ENCODE data around the gene USP21. TPM values are rescaled to one million over a fixed set of nuclear protein-coding genes. Genes with fewer than 3 reads are reported as not detected.

Gene USP21
- total and polyA plus RNA-seq, 2 of the 13 experiments (the other 11 are each of a cell fraction or from before 2014, with no cell fraction given): 10.1 to 33.1 TPM

DNA sequence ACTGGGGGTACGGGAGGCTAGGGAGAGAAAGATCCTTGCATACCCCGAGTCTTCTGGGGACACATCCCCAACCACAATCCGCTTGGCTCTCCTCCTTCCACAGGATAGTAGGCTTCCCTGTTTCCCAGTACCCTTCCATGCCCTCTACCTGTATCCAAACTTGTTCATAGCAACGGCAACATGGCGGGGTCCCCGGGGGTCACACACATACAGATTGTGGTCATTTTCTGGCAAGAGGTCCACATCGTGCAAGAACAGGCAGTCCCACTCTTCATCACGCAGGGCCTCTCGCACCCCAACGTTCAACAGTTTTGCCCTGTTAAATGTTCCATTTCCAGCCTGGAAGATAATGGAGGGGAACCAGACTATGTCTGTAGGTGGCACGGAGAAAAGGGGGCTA, 14.4 kb downstream of the USP21 start:
- Histone ChIP-seq H3K9me3 (ENCODE audit: low read length) (no peaks in the 10 kb centered on the region), H3K4me3 (replicated peaks in 1 of 3; ENCODE audit: insufficient read depth in 1 of 3, low read depth in 2 of 3, low read length in 3 of 3) (no peak overlapping the region), H3K79me2 (ENCODE audit: insufficient read depth, low read length) (peaks cover 10% of the 10 kb centered on the region), H3K36me3 (replicated peaks in 1 of 2; ENCODE audit: control insufficient read depth in 1 of 2, insufficient read depth in 2 of 2, low read length in 2 of 2) (peaks cover 11 to 43% of the 10 kb centered on the region in 2 experiments), H3K9ac (ENCODE audit: insufficient read depth, low read depth, low read length) (no peak overlapping the region), H3K27me3 (ENCODE audit: control insufficient read depth in 1 of 2, insufficient read depth in 2 of 2, low read length in 2 of 2) (no peaks in the 10 kb centered on the region; a peak in 1 of 5 replicates), H4K20me1 (ENCODE audit: insufficient read depth, low read length) (no peaks in the 10 kb centered on the region), H3K27ac (ENCODE audit: extremely low read length, insufficient read depth, low read length) (no peak overlapping the region), H3K4me1 (ENCODE audit: insufficient read depth, low read length) (peaks cover 19% of the 10 kb centered on the region), H3K4me2 (ENCODE audit: low read depth, low read length) (no peak overlapping the region), H2AFZ (ENCODE audit: low read length) (no peak overlapping the region)
- BruUV-seq (replicated peaks): no TSS peak
- CTCF ChIA-PET (ENCODE audit: low intra/inter-chr PET ratio, low total read pairs): no interaction called here
- TF ChIP-seq CCDC6 (CRISPR knock-in tag; IDR thresholded peaks at IDR 0.05) (no peak), ETV6 (CRISPR knock-in tag; conservative IDR thresholded peaks at IDR 0.05) (no peak), MXI1 (IDR thresholded peaks at IDR 0.05; ENCODE audit: borderline replicate concordance, low read depth, low read length) (no peak), ZNF460 (CRISPR knock-in tag; IDR thresholded peaks at IDR 0.05; ENCODE audit: borderline replicate concordance) (no peak), STAG1 (CRISPR knock-in tag; IDR thresholded peaks at IDR 0.05) (no peak)
- TF ChIP-seq, protein P1, sequence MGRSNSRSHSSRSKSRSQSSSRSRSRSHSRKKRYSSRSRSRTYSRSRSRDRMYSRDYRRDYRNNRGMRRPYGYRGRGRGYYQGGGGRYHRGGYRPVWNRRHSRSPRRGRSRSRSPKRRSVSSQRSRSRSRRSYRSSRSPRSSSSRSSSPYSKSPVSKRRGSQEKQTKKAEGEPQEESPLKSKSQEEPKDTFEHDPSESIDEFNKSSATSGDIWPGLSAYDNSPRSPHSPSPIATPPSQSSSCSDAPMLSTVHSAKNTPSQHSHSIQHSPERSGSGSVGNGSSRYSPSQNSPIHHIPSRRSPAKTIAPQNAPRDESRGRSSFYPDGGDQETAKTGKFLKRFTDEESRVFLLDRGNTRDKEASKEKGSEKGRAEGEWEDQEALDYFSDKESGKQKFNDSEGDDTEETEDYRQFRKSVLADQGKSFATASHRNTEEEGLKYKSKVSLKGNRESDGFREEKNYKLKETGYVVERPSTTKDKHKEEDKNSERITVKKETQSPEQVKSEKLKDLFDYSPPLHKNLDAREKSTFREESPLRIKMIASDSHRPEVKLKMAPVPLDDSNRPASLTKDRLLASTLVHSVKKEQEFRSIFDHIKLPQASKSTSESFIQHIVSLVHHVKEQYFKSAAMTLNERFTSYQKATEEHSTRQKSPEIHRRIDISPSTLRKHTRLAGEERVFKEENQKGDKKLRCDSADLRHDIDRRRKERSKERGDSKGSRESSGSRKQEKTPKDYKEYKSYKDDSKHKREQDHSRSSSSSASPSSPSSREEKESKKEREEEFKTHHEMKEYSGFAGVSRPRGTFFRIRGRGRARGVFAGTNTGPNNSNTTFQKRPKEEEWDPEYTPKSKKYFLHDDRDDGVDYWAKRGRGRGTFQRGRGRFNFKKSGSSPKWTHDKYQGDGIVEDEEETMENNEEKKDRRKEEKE (IDR thresholded peaks at IDR 0.05): no peak
- POLR2A ChIA-PET: no interaction called here
- no peak for ATAC-seq
- 97% methylated on average over 11 of the region's 11 CpGs for WGBS (ENCODE audit: low lambda C conversion rate)
- in situ Hi-C loops (cut with HindIII; ENCODE audit: extremely low pct_ligation_motif_present, low pct_unique_long_range_greater_than_20kb): no loop called here
- intact Hi-C loops (cut with micrococcal nuclease; ENCODE audit: unreplicated experiment): no loop called here
- no peak for DNase-seq (ENCODE audit: low spot score)
- FAIRE-seq: no peak

DNA sequence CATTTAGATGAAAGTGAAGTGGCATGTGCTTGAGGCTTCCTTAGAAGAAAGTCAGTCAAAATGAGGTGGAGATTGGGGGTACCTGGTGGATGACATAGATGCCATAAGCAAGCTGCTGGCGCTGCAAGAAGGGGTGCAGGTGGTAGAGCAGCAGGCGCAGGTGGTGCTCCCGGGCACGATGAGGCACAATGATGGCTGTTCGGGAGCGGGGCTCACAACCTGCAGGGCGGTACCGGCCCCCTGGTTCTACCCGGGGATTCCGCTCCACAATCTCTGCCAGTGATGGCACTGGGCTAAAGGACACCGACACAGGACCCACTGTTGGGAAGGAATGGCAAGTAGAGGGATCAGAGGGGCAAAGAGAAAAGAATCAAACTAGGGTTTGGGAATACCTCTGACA, 15.6 kb downstream of the USP21 start:
- ATAC-seq (no peak), DNase-seq (ENCODE audit: low spot score) (no peak), FAIRE-seq (no peak)
- H3K27ac ChIP-seq (ENCODE audit: extremely low read length, insufficient read depth, low read length): no peak overlapping the region
- ChIA-PET CTCF (ENCODE audit: low intra/inter-chr PET ratio, low total read pairs) (interaction anchor here (0.6 kb wide), 1 partner anchor 116 kb away, joined by 3 read pairs; no protein-coding TSS in a partner anchor), POLR2A (interaction anchor here (0.9 kb wide), 1 partner anchor 24 kb away, joined by 4 read pairs; the partner anchor contains the start of gene ADAMTS4)
- in situ Hi-C loops (cut with HindIII; ENCODE audit: extremely low pct_ligation_motif_present, low pct_unique_long_range_greater_than_20kb) (no loop called here), intact Hi-C loops (cut with micrococcal nuclease; ENCODE audit: unreplicated experiment) (no loop called here)
- H3K79me2 ChIP-seq (ENCODE audit: insufficient read depth, low read length): peaks cover 10% of the 10 kb centered on the region
- no peak overlapping the region for H3K4me3 ChIP-seq (replicated peaks in 1 of 3; ENCODE audit: insufficient read depth in 1 of 3, low read depth in 2 of 3, low read length in 3 of 3)
- no peaks in the 10 kb centered on the region; a peak in 1 of 5 replicates for H3K27me3 ChIP-seq (ENCODE audit: control insufficient read depth in 1 of 2, insufficient read depth in 2 of 2, low read length in 2 of 2)
- peaks cover 19% of the 10 kb centered on the region for H3K4me1 ChIP-seq (ENCODE audit: insufficient read depth, low read length)
- 96% methylated on average over 4 of the region's 11 CpGs for WGBS (ENCODE audit: low lambda C conversion rate)
- BruUV-seq (replicated peaks): no TSS peak
- H4K20me1 ChIP-seq (ENCODE audit: insufficient read depth, low read length): no peaks in the 10 kb centered on the region
- H3K4me2 ChIP-seq (ENCODE audit: low read depth, low read length): no peak overlapping the region
- no peaks in the 10 kb centered on the region for H3K9me3 ChIP-seq (ENCODE audit: low read length)
- no peak overlapping the region for H2AFZ ChIP-seq (ENCODE audit: low read length)
- no peak overlapping the region for H3K9ac ChIP-seq (ENCODE audit: insufficient read depth, low read depth, low read length)
- peaks cover 8 to 43% of the 10 kb centered on the region in 2 experiments for H3K36me3 ChIP-seq (replicated peaks in 1 of 2; ENCODE audit: control insufficient read depth in 1 of 2, insufficient read depth in 2 of 2, low read length in 2 of 2)
- no peak for TF ChIP-seq ZNF557 (CRISPR knock-in tag; IDR thresholded peaks at IDR 0.05)
- TF ChIP-seq, protein P2, sequence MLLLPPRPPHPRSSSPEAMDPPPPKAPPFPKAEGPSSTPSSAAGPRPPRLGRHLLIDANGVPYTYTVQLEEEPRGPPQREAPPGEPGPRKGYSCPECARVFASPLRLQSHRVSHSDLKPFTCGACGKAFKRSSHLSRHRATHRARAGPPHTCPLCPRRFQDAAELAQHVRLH (CRISPR knock-in tag; IDR thresholded peaks at IDR 0.05; ENCODE audit: borderline replicate concordance, low read depth): no peak
- no peak for TF ChIP-seq ZFP36L1 (CRISPR knock-in tag; IDR thresholded peaks at IDR 0.05)
- no peak for TF ChIP-seq ZMYM3 (CRISPR knock-in tag; IDR thresholded peaks at IDR 0.05)
- no peak for TF ChIP-seq TEAD3 (CRISPR knock-in tag; optimal IDR thresholded peaks at IDR 0.05; ENCODE audit: borderline replicate concordance)
- TF ChIP-seq, protein P3, sequence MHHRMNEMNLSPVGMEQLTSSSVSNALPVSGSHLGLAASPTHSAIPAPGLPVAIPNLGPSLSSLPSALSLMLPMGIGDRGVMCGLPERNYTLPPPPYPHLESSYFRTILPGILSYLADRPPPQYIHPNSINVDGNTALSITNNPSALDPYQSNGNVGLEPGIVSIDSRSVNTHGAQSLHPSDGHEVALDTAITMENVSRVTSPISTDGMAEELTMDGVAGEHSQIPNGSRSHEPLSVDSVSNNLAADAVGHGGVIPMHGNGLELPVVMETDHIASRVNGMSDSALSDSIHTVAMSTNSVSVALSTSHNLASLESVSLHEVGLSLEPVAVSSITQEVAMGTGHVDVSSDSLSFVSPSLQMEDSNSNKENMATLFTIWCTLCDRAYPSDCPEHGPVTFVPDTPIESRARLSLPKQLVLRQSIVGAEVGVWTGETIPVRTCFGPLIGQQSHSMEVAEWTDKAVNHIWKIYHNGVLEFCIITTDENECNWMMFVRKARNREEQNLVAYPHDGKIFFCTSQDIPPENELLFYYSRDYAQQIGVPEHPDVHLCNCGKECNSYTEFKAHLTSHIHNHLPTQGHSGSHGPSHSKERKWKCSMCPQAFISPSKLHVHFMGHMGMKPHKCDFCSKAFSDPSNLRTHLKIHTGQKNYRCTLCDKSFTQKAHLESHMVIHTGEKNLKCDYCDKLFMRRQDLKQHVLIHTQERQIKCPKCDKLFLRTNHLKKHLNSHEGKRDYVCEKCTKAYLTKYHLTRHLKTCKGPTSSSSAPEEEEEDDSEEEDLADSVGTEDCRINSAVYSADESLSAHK (CRISPR knock-in tag; IDR thresholded peaks at IDR 0.05; ENCODE audit: borderline replicate concordance): no peak
- TF ChIP-seq SMARCC2 (IDR thresholded peaks at IDR 0.05): no peak
- TF ChIP-seq SRSF9 (IDR thresholded peaks at IDR 0.05; ENCODE audit: borderline replicate concordance, insufficient read depth, low read depth, low read length, poor library complexity, severe bottlenecking): no peak
- TF ChIP-seq ZNF124 (CRISPR knock-in tag; IDR thresholded peaks at IDR 0.05): no peak
